Activated CD8-positive, alpha-beta memory T cell treated with anti-CD3 and anti-CD28 coated beads for 4 hours (primary cell): Measurements from ENCODE around the gene GYPB.
"Not testable (repeated sequence)": the region's sequence is repeated elsewhere in the genome, so short reads cannot be mapped to it uniquely, and the experiment has no call there.

Experiments used
- DNase-seq, 2 donors: peaks; one replicate each; pipeline ENCODE4 v3.0.0-alpha.2; 2020; ENCODE audit warnings: low read depth in 2 of 2

Gene GYPB

GRCh38 chr4:144014808-144015207 is 4.4 kb downstream of the GYPB start:
- DNase-seq: no peak

GRCh38 chr4:144008602-144009001 is 10.6 kb downstream of the GYPB start:
- not testable (repeated sequence) for DNase-seq

GRCh38 chr4:144007960-144008359 is 11.2 kb downstream of the GYPB start:
- not testable (repeated sequence) for DNase-seq

DNA sequence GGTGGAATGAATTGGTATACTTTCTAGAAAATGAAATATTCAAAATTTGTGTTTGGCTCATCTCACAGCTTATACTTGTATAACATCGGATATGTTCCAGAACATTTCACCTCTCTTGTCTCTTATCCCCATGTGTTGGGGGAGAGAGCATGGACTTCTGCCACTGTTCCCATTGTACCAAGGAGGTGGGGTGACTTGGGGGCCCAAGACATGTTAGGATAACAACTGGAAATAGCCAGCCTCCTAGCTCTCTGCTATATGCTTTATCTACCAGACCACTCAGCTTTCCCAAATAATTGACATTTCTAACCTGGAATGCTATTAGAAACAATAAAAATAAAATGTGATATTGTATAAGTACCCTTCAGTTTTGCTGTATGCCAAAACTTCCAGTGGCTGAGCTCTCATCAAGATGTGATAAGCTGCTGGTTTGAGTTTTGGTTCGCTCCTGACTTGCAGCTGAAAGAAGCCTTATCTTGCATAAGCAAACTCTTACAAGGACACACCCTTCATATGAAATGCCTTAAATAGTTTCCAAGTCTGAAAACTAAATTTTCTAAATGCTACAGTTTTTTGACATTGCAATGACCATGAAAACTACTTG is 12.9 kb downstream of the GYPB start:
- not testable (repeated sequence) for DNase-seq

DNA sequence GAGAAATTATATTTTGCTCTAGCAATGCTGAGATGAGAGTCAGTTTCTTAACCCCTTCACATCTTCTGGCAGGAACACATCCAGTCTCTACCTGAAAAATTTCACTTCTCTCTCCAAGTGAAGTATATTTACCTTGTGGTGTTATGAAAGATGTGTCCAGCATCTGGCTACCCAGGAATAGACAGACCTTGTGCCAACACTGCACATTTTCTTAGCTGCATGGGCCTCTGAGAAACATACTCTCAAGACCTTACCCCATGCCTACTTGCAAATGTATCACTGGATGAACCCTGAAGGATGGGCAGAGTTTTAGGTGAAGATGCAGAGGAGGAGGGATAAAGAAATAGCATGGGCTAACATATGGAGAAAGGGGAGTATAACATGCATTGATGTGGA is 13.6 kb downstream of the GYPB start:
- DNase-seq: not testable (repeated sequence)

DNA sequence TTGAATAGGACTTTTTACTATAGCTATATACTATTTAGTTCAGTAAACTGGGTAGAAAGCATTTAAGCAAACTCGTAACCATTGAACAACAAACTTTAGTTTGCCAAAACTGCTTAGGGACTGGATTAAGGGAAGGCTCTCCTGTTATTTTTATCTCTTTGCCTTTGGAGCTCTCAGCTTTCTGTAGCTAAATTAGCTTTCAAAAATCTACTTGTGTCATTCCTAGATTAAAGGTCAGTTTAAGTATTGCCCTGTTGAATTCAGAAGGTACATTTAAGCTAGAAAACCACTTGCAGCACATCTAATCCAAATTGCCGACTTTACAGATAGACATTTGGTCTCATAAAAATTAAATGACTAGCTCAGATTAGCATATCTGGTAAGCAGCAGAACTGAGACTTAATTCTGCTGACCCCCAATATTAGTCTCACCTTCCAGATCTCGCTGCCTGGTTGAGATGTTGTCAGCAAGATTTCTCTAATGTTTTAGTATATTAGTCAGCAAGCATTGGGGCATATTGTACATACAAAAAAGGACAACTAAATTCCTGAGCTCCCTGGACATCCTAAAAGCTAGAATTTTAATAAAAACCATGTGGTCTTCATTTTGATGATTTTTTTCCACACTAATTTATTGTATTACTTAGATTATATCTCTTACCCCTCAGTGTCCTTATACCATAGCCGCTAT is 14.2 kb downstream of the GYPB start:
- not testable (repeated sequence) for DNase-seq

DNA sequence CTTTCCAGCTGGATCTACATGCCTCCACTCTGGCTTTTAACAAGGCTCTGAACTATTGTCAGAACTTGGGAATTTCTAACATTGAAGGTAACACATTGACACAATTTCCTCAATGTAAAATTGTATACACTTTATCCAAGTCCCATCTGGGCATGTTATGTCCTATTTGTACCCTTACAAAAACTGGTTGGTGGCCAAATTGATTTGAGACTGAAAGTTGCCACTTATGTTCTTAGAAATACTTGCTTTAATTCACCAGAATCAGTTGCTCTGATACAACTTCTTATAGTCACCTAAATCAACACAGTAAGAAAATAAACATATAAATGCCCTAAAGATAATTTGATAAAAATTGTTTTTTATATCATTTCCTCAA is 15.3 kb downstream of the GYPB start:
- not testable (repeated sequence) for DNase-seq

GRCh38 chr4:144003205-144003889 is 15.8 kb downstream of the GYPB start:
- DNase-seq: not testable (repeated sequence)

GRCh38 chr4:144000331-144000995 is 18.7 kb downstream of the GYPB start:
- not testable (repeated sequence) for DNase-seq

GRCh38 chr4:143996193-143996592 is 23.0 kb downstream of the GYPB start:
- DNase-seq: not testable (repeated sequence)

DNA sequence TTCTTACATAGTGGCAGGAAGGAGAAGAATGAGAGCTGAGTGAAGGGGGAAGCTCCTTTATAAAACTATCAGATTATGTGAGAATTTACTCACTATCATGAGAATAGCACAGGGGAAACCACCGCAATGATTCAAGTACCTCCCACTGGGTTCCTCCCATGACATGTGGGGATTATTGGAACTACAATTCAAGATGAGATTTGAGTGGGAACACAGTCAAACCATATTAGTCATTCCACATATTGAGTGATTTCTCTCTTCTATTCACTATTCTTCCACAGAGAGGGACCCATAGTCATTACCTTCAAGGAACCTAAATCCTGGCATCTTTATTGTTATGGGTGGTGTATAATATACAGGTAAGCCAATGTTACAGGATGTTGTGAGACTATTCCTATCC is 27.4 kb downstream of the GYPB start:
- DNase-seq: not testable (repeated sequence)

- DNase-seq: not testable (repeated sequence)
Observed at GRCh38 chr4:143990717-143991116, 28.5 kb downstream of the GYPB start.

GRCh38 chr4:143986180-143986579 is 33.0 kb downstream of the GYPB start:
- no peak for DNase-seq

DNA sequence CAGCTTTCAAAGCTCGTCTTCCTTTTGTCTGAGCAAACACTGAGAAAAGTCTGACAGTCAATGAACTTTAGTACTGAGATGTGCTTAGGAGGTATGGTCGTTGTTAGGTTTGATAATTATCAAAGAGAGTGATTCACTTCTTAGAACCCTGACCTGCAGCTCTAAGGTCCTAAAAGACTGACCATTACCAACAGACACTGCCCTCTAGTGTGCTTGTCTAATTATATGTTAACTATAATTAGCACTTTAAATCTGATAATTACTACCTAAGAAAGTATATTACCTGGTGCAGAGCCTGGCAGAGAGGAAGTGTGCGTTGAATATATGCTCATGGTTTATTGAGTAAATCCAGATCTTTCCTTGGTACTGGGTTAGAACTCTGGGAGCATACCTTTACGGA is 38.4 kb downstream of the GYPB start:
- not testable (repeated sequence) for DNase-seq

GRCh38 chr4:143975527-143975926 is 43.7 kb downstream of the GYPB start:
- not testable (repeated sequence) for DNase-seq

- DNase-seq: not testable (repeated sequence)
Observed at GRCh38 chr4:143974021-143974420, 45.2 kb downstream of the GYPB start.

DNA sequence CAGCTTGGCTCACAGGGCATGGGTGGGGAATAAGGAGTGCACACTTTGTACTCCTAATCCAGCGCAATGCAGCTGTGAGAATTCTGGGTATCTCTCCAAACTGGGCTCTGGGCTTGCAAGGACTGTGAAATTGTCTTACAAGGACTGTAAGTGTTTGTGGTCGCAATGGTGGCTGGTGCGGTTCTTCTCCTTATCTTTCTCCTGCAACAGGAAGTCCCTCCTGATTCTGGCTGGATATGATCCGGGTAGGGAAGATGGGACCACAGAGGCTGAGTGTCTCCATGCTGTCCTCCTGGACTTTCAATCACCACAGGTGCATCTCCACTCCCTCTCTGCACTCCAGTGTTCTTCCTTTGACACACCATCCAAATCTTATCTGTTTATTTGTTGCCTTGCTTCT is 58.1 kb downstream of the GYPB start:
- DNase-seq: no peak

DNA sequence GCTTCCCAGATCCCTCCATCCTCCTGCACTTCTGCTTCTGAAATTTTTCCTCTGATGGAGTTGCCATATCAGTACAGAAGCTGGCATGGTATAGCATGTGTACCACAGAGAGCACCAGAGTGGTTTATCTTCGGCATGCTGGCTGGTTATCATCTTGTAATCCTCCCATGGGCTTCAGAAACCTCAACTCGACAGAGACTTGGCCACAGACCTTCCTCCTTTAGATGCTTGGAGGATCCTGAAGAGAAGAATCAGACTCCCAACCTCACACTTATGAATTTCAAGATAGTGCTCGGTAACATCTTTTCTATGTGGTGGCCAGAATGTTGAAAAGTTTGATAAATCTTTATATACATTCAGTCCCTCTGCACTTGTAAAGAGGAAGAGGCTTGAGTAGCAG is 63.9 kb downstream of the GYPB start:
- DNase-seq: not testable (repeated sequence)

- not testable (repeated sequence) for DNase-seq
Observed at GRCh38 chr4:143951458-143951972, 67.7 kb downstream of the GYPB start.

DNA sequence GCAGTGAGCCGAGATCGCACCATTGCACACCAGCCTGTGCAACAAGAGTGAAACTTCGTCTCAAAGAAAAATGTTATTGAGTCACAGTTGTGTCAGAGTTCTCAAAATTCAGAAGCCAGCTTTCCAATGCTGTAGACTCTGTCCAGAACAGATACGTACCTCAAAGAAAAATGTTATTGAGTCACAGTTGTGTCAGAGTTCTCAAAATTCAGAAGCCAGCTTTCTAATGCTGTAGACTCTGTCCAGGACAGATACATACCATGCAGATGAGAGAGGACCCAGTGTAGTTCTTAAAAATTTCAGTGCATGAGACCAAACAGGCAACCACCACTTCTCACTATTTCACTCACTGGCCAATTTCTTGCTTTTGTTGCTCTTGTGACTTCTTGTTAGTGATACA is 68.2 kb downstream of the GYPB start:
- not testable (repeated sequence) for DNase-seq

DNA sequence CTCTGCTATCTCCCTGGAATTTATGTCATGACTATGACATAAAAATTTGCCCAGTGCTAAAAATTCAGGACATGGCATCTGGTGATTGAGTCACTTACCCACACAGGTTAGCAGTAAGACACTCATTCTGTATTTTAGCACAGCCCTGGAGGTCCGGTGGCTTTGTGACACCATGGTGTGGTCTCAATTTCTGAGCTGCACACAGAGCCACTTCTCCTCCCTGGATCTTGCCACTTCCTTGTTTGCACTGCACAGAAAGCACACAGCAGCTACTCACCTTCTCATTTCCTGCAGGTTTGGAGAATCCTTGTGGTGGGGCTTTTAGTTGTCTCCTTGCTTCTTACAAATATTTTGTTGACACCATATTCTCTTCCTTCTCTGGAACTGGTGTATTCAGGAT is 69.0 kb downstream of the GYPB start:
- not testable (repeated sequence) for DNase-seq

- DNase-seq: not testable (repeated sequence)
Observed at GRCh38 chr4:143947493-143947892, 71.7 kb downstream of the GYPB start.
